Measurements from ENCODE around the gene SPEN.
A peak's percentile ranks its signal among the peaks of the same experiment; 100 is the strongest.

Gene SPEN

DNA sequence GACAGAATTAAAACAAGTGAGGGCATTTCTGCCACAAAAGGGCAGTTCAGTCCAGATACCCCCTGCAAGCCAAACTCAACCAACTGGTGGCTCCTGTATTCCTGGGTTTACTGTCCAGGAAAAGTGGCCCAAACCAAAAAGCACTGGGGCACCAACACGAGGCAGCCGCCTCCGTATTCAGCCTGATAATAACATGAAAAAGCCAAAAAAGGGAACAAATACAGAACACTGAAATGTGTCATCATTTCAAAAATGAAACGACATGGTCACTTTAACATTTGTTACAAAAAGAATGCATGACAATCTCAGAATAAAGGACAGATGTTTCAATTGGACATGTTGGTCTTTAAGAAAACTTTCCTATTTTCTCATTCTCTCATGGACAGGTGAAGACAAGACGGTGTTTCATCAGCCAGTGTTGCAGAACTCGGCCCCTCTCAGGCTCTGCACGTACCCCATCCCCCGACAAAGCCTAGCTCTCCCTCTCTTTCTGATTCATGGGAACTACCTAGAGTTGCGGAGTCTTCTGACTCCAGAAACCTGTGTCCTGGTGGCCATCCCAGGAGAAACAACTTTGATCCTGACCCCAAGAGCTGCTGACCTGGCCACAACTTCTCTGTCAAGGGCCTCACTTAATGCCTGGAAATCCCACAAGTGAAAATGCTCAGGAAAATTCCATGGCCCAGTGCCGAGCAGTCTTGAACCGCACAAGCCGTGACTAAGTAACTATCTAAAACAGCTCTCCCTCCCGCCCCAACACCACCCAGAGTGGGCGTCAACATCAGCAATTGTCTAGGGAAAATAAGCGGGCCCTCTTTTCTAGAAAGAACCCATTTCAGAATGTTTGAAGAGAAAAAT, 101.3 kb downstream of the SPEN start:
- DNase-seq, result no peak

DNA sequence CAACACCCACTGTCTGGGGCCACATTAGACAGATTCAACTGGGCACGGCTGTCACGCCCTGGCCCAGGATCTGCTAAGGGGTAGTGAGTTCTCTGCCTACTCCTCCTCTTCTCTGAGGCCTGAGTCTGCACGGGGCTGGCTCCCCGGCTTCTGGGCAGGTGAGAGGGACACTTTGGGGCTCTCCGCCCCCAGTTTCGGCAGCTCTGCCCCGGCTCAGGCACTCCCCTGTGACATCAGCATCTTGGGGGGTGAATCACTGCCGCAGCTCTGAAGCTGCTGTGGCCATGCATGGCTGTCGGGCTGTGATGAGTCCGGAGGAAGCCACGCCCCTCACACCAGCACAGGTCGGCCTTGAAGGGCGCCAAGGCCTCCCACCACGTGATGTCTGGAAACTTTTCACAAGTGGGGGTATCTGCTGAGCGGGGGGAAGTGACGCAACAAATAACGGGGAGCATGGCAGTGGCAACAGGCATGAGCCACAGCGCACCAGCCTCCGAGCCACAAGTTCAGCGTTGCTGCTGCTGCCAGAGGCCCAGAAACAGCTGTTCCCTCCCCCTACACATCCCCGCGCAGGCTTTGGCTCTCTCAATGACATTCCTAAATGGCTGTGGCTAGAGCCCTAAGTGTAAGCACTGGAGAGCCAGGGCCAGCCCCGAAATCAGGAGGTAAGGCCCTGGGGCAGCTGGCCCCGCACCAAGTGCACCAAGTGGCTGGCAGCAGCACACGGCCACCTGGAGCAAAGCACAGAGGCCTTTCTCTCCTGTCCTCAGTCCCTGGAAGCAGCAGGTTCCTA, 102.1 kb downstream of the SPEN start:
- peak; percentile 90 to 94 for DNase-seq

DNA sequence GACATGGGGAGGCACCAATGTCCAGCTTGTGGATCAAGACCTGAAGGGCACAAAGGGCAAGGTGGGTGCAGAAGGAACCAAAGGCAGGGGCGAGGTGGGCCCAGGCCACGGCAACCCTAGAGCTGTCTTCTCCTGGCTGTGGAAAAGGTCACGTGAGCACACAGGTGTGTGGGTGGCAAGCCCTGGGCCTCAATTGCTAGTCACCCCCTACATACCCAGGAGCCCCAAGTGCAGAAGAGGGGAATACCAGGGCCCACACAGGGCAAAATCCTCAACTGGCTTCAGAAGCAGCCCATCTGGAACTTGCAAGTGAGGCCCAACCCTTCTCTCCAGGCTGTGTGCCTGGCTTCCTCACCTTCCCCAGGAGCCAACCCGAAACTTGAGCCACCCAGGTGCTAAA, 102.8 kb downstream of the SPEN start:
- peak; percentile 78 to 81 for DNase-seq

DNA sequence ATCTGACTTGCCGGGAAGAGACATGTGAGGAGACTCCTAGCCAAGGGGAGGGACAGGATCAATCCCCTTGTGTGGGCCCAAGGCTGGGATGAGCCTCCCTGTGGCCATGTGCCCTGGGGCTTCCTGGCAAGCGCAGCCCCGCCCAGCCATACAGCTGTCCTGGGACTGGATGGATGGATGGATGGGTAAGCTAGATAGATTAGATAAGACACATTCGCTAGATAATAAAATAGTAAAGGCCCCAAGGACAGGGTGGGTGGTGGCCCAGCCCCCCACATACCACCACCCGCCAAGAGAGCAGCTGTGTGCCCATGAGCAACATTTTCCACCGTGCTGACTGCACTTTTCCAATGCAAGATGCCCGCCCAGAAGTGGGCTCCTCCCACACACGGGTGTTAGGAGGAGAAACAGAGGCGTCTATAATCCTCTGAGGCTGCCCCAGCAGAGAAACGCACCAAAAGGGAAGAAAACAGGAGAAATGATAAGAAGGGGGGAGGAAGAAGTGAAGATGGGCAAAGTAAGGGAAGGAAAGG, 103.3 kb downstream of the SPEN start:
- DNase-seq, result peak; percentile 86 to 89

DNA sequence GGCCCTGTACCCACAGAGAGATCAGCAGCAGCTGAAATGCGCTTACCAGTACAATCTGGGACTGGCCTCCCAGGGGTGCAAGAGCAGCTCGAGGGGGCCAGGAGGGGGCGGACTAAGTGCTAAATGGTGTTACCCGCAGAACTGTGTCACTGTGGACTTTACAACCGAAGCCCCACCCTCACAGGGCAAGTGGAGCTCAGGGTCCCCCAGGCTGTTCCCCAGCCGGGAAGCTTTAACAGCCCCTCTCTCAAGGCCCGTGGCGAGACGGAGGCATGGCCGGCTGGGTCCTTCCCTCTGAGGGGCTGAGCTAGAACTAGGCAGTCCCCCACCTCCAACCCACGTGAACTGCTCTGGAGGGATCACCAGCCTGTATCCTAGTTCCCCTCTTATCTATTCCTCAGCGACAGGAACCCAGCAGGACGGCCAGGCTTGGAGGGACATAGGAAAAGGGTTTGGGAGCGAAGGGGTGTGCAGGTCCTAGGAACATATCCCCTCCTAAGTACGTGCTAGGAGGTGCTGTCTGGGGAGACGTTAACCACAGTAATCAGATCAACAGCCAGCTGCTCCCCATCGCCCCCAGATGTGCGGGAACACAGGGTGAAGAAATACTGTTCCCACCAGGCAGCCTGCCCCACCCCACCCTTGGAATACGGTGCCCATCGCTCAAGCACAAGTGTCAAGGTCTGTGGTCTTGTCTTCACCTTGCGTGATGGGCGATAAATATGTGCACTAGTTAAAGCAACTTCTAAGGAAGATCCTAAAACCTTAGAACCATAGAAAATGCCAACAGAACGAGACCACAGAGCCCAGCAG, 104.0 kb downstream of the SPEN start:
- peak; percentile 74 to 78 for DNase-seq

DNA sequence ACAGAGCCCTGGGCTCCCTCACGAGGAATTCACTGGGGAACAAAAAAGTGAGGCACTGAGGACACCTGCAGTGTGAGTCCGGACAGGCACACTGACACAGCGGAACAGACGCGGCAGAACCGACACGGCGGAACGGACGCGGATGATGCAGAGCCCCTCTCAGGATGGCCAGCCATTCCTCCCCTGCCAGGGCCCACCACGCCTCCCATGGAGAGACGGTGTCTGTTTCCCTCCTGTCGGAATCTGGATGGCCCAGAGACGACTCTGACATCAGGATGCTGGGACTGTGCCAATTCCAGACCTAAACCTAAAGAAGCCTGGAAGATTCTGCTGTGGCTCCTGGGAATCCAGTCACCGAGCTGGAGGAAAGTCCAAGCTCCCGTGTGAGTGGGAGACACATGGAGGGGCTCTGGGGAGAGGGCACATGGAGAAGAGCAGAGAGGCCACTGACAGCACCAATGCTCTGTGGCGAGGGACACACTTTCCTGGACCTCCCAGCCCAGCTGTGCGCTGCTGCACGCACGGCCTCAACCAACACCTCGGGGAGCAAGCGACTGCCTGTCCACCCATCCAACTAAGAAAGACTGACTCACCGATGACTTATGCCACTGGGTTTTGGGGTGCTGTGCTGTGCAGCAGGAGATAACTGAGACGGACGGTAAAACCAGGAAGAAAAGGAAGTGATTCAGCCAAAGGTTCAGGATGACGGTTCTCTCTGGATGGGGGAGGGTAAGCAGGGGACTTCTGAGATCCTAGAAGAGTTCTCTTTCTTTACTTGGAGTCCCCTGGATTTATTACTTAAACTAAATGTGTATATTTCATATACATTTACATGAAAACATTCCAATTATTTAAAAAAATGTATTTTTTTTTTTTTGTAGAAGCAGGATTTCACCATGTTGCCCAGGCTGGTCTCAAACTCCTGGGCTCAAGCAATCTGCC, 105.1 kb downstream of the SPEN start:
- peak; percentile 66 to 73 for DNase-seq

DNA sequence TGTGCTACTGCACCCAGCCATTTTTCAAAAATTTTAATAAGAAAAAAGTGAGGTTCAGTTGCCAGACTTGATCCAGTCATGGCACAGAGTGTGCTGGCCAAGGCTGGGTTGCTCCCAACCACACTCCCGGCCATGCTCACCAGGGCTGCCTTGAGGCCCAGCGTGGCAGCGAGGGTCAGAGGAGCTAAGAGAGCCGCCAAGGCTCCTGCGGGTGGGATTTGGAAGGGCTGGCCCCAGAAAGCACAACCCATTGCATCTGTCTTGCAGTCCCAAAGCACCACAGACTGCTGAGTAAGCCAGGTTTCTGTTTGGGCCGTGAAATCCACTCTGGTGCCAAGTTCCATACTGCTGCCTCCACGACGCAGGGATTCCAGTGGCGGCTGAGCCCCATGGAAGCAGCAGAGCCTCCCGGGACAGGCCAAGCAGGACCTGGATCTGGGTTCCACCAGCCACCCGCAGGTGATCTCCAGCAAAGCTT, 105.8 kb downstream of the SPEN start:
- no peak for DNase-seq

DNA sequence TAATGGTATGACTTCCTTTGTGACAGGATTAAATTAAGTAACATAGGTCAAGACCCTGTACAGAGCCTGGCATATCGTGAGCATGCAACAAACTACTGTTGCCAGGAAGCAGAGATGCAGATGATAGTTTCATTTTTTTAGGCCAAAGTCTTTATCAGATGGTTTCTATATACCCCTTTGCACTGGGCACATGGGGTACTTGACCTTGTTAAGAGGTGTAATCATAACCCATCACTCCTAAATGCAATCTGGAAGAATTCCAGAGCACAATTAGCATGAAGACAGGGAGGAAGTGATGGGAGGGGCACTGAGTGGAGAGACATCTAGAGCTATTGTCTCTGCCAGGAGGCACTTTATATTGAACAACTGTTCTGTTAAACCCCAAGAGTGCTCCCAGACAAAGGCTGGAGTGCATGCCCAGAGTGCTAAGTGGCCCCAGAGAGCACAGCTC, 106.3 kb downstream of the SPEN start:
- no peak for DNase-seq

DNA sequence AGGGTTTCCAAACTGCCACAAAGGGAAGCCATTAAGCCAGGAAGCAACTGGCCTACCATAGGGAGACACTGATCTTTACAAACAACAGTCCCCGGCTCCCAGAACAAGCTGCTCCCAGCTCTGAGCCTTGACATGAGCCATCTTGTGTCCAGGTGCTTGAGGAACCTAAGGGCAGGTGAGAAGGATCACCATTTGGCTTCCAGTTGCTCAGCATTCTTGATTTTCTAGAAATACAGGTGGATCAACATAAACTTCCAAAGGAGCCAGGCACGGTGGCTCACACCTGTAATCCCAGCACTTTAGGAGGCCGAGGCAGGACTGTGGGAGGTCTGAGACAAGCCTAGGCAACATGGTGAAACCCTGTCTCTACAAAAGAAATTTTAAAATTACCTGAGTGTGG, 106.8 kb downstream of the SPEN start:
- DNase-seq, result no peak

DNA sequence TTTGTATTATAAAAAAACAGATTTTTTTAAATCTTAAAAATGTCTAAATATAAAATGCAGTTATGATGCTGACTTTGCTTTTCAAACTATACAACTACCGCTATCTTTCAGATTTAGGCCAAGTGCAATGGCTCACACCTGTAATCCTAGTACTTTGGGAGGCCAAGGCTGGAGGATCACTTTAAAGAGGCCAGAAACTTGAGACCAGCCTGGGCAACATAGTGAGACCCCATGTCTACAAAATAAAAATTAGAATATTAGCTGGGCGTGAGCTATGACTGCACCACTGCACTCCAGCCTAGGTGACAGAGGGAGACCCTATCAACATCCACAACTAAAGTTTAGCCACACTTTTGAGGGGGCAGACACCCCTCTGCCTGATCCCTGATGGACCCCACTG, 108.0 kb downstream of the SPEN start:
- no peak for DNase-seq

DNA sequence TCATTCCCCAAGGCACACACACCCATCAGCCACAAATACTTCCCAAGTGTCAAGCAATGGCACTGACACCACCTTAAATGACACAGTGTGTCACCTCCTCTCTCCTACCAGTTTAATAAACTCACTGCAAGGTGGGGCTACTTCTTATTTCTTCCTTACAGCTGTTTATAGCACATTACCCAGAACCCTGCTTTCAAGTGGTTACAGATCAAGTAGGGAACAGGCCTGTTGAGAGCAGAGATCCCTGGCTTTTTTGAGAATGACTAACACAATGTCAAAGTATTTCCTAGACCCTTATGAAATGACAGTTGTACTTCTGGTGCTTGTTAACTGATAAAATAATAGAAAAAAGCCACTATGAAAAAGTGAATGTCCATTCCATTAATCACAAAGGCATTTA, 108.6 kb downstream of the SPEN start:
- no peak for DNase-seq

DNA sequence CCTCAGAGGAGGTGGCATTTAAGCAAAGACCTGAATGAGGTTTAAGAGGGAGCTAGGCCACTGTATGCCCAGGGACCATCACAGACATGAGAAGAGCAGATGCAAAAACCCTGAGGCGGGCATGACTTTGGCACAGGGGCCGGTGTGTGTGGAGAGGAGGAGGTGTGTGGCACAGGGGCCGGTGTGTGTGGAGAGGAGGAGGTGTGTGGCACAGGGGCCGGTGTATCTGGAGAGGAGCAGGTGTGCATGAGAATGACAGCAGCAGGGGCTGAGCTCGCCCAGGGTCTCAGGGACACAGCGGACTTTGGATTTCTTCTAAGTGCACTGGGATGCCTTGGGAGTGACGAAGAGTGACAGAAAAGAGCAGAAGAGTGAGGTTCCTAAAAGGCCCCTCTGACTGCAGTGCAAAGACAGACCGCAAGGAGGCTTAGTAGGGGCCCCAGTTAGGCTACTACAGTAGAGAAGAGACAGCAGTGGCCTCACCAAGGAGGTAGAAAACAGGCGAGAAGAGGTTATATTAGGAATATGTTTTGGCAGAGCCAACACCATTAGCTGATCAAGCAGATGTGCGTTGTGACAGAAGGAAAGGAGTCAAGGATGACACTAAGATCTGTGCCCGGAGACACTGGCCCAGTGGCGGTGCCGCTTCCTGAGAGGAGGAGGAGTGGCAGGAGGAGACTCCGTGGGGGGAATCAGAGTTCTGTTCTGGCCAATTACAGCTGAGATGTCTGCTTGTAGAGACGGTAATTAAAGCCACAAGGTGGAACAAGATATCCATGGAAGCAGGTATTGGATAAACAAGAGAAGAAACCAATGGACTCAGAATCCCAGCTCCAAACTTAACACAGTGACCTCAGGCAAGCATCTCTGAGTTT, 110.0 kb downstream of the SPEN start:
- no peak for DNase-seq

DNA sequence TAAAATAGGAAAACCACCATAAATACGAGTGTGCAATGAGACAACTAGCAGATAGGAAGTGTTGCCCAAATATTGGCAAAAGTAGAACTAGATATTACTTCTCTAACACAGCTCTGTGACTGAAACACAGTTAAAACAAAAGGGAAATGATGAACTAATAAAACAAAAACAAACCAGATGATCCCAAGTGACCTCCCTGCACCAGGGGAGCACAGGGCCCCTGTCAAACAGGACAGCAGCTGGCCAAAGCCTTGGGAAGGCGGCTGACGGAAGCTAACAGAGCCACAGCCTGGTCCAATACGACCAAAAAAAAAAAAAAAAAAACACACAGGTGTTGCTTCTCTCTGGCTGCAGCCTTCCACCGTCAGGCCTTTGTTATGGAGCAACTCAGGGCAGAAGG, 110.6 kb downstream of the SPEN start:
- no peak for DNase-seq

DNA sequence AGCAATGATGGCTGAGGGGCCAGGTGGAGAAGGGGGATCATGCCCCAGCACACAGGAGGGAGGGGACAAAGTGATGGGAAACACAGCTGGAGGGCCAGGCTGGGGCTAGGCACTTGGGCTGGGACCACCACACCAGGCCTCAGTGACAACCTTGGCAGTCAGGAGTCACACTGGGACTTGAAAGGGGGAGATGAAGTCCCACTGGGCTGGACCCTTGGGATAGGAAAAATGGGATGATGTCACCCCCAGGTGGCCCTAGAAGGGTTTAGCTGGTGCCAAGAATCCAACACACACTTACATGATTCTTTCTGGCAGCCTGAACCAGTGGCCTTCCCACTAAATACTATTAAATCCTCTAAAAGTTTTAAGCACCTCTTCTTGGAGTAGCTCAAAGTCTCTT, 111.3 kb downstream of the SPEN start:
- DNase-seq, result no peak

DNA sequence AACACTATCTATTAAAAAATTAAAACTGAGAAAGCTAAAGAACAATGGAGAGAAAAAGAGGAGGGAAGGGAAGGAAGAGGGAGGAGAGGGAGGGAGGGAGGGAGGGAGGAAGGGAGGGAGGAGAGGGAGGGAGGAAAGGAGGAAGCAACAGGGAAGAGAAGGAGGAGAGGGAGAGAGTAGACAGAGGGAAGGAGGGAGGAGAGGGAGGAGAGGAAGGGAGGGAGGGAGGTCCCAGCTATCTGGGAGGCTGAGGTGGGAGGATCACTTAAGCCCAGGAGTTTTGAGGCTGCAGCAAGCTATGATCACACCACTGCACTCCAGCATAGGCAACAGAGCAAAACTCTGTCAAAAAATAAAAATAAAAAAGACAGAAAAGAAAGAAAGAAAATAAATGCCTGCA, 111.9 kb downstream of the SPEN start:
- no peak for DNase-seq

DNA sequence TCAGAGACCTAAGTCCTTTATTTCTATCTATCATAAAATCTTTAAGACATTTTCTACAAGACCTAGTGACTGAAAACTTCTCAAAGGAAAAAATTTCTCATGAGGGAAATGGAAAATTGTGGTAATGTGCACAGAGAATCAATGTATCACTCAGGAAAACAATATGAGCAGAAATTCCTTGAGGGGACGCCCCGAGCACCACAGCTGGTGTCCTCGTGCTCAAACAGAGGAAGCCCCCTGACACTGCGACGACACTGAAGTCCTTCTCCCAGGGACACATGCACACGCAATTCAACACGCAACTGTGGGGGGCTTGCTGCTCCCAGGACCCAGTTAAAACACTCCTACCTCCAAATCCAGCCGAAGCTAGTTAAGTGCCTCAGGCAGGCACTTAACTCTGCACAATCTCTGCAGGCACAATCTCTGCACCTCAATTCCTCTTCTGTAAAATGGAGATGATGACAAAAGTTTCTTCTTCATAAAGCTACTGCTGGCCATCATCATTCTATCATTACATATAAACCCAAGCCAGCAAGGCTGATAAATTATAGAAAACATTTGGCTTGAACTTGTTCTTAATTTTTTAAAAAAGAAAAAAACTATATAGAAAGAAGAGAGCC, 112.4 kb downstream of the SPEN start:
- peak; percentile 43 to 56 for DNase-seq

DNA sequence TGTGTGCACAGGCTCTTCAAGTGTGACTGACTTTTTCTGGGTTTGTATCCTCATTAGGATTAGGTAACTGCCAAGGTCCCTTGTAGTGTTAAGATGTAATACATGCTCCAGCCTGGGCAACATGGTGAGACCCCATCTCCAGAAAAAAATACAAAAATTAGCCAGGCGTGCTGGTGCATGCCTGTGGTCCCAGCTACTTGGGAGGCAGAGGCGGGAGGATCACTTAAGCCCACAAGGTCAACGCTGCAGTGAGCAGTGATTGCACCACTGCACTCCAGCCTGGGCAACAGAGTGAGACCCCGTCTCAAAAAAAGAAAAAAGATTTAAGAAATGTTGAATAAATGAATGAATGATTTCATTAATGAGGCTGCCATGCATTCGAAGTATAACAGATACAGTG, 113.3 kb downstream of the SPEN start:
- DNase-seq, result no peak

DNA sequence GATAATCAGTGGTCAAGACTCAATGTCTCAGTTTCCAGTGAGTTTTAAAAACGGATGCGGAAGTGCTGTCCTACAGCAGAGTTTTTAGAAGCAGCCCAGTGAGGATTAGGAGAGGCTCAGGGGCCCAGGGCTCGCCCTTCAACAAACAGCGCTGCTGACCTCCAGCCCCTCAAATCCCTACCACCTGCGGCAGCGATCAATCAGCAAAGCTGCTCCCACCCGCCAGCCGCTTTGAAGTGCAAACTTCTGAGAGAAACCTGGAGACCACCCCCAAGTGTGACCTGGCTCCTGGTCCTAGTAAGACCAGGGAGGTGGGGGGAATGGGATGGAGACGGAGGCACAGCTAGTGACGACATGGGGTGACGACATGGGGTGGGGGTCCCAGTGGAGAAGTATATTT, 114.0 kb downstream of the SPEN start:
- DNase-seq, result peak in 1 of 2 experiments; percentile 15

DNA sequence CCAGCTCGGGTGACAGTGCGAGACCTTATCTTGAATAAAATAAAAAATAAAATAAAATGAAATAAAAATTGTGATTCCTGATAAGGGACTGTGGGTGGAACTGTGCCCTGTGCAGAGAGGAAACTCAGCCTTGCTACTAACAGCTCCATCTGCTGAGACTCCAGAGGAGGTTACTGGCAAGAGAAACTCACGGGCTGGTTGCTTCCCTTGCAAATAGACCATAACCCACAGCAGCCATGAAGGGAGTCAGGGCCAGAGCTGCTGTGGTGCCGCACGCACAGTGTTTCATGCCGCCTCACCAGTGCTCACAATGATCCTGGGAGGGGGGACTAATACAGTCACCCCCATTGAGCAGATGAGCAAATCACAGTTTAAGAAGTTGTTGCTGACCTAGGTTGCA, 114.7 kb downstream of the SPEN start:
- peak in 1 of 2 experiments; percentile 16 for DNase-seq

Measured in activated T-cell treated with anti-CD3 and anti-CD28 coated beads, Interleukin-2, amount 50 U/mL, for 48 hours (primary cell).